Measurements from ENCODE around the gene ZNF280B. TPM values are rescaled to one million over a fixed set of nuclear protein-coding genes. Genes with fewer than 3 reads are reported as not detected.
A peak's percentile ranks its signal among the peaks of the same experiment; 100 is the strongest.

The ZNF280B gene
- total RNA-seq, result 1 to 10 TPM in 1 of 3 donors, under 1 TPM in 2; 0.51 to 1.4 (median 0.64) TPM
- long read RNA-seq, donor 1, result 0 reads
- long read RNA-seq, donor 2, partial matches to known transcripts, result 0 of 2 reads
- long read RNA-seq, donor 2, other reads (novel, unspliced or antisense), result 2 of 2 reads

- Histone ChIP-seq H3K4me3 (peak within 1 kb of the TSS; percentile 17), H3K4me1 (ENCODE audit: low read depth) (no peaks in the 10 kb centered on the region), H3K9me3 (peaks cover 9% of the 10 kb centered on the region), H3K36me3 (ENCODE audit: low read depth) (no peaks in the 10 kb centered on the region)
- peak; percentile 41 for TF ChIP-seq CTCF (IDR thresholded peaks at IDR 0.05)
- intact Hi-C loops (cut with DNase I, micrococcal nuclease), result no loop called here
- DNase-seq, result peak; percentile 81 to 85 (median 81)
- ATAC-seq, result peak; percentile 100
Measured at GRCh38 chr22:22508274-22509176, at the start of gene ZNF280B. Gene ZNF280B, minus strand, starts transcription at chr22:22508742. Its CDS starts 19,344 bp downstream, at chr22:22489398.

- no peak overlapping the region for H3K4me3 ChIP-seq
- TF ChIP-seq CTCF (IDR thresholded peaks at IDR 0.05), result no peak
- H3K9me3 ChIP-seq, result no peaks in the 10 kb centered on the region
- intact Hi-C loops (cut with DNase I, micrococcal nuclease), result no loop called here
- H3K4me1 ChIP-seq (ENCODE audit: low read depth), result no peaks in the 10 kb centered on the region
- ATAC-seq, result no peak
- no peaks in the 10 kb centered on the region for H3K36me3 ChIP-seq (ENCODE audit: low read depth)
- DNase-seq, result no peak
Measured at GRCh38 chr22:22556995-22557925, 48.7 kb upstream of the ZNF280B start.

- Histone ChIP-seq H3K36me3 (ENCODE audit: low read depth) (no peaks in the 10 kb centered on the region), H3K4me3 (no peak overlapping the region), H3K9me3 (no peaks in the 10 kb centered on the region), H3K4me1 (ENCODE audit: low read depth) (no peaks in the 10 kb centered on the region)
- ATAC-seq (no peak), DNase-seq (no peak)
- intact Hi-C loops (cut with DNase I, micrococcal nuclease), result no loop called here
- no peak for TF ChIP-seq CTCF (IDR thresholded peaks at IDR 0.05)
Measured at GRCh38 chr22:22556578-22556977, 48.0 kb upstream of the ZNF280B start.

GRCh38 chr22:22555596-22555995 is 47.1 kb upstream of the ZNF280B start:
- intact Hi-C loops (cut with DNase I, micrococcal nuclease), result no loop called here
- TF ChIP-seq CTCF (IDR thresholded peaks at IDR 0.05), result no peak
- DNase-seq, result no peak
- no peaks in the 10 kb centered on the region for H3K4me1 ChIP-seq (ENCODE audit: low read depth)
- H3K4me3 ChIP-seq, result no peak overlapping the region
- H3K9me3 ChIP-seq, result no peaks in the 10 kb centered on the region
- ATAC-seq, result no peak
- no peaks in the 10 kb centered on the region for H3K36me3 ChIP-seq (ENCODE audit: low read depth)

GRCh38 chr22:22554587-22555284 is 46.2 kb upstream of the ZNF280B start:
- Histone ChIP-seq H3K4me1 (ENCODE audit: low read depth) (no peaks in the 10 kb centered on the region), H3K9me3 (no peaks in the 10 kb centered on the region), H3K4me3 (no peak overlapping the region), H3K36me3 (ENCODE audit: low read depth) (no peaks in the 10 kb centered on the region)
- intact Hi-C loops (cut with DNase I, micrococcal nuclease), result no loop called here
- DNase-seq (no peak), ATAC-seq (no peak)
- no peak for TF ChIP-seq CTCF (IDR thresholded peaks at IDR 0.05)

Measured in mucosa of descending colon (tissue), 3 donors.